ENCODE results near the gene TREML4.

Gene TREML4

GRCh38 chr6:41209547-41210320, 18.4 kb upstream of the TREML4 start:
- Histone ChIP-seq H3K79me2 (ENCODE audit: insufficient read depth, low read length) (no peaks in the 10 kb centered on the region), H3K4me3 (ENCODE audit: low read length, poor library complexity, severe bottlenecking) (no peak overlapping the region), H3K27me3 (ENCODE audit: insufficient read depth, low read length, poor library complexity, severe bottlenecking) (no peaks in the 10 kb centered on the region), H3K36me3 (ENCODE audit: insufficient read depth, low read length) (no peaks in the 10 kb centered on the region), H3K4me1 (ENCODE audit: insufficient read depth, low read length, poor library complexity, severe bottlenecking) (no peaks in the 10 kb centered on the region), H2AFZ (ENCODE audit: low read length) (no peak overlapping the region), H3K4me2 (ENCODE audit: low read depth, low read length, poor library complexity, severe bottlenecking) (no peak overlapping the region), H3F3A (ENCODE audit: low read depth) (no peaks in the 10 kb centered on the region), H3K9ac (ENCODE audit: low read depth, low read length, poor library complexity, severe bottlenecking) (no peak overlapping the region), H4K20me1 (ENCODE audit: insufficient read depth, low read length, poor library complexity, severe bottlenecking) (no peaks in the 10 kb centered on the region), H3K9me2 (replicated peaks; ENCODE audit: low read depth, low read length) (no peaks in the 10 kb centered on the region), H3K9me3 (ENCODE audit: insufficient read depth, low read depth, low read length) (no peaks in the 10 kb centered on the region)
- no peak for TF ChIP-seq CTCF (conservative IDR thresholded peaks at IDR 0.05; ENCODE audit: low read length)
- TF ChIP-seq EZH2phosphoT487 (IDR thresholded peaks at IDR 0.05; ENCODE audit: borderline replicate concordance) = no peak

GRCh38 chr6:41214559-41215238, 13.4 kb upstream of the TREML4 start:
- H3K79me2 ChIP-seq (ENCODE audit: insufficient read depth, low read length) = no peaks in the 10 kb centered on the region
- H3K36me3 ChIP-seq (ENCODE audit: insufficient read depth, low read length) = no peaks in the 10 kb centered on the region
- no peak overlapping the region for H3K4me2 ChIP-seq (ENCODE audit: low read depth, low read length, poor library complexity, severe bottlenecking)
- no peaks in the 10 kb centered on the region for H3F3A ChIP-seq (ENCODE audit: low read depth)
- H3K27me3 ChIP-seq (ENCODE audit: insufficient read depth, low read length, poor library complexity, severe bottlenecking) = no peaks in the 10 kb centered on the region
- H3K4me3 ChIP-seq (ENCODE audit: low read length, poor library complexity, severe bottlenecking) = no peak overlapping the region
- H3K9me3 ChIP-seq (ENCODE audit: insufficient read depth, low read depth, low read length) = no peaks in the 10 kb centered on the region
- H3K9me2 ChIP-seq (replicated peaks; ENCODE audit: low read depth, low read length) = no peaks in the 10 kb centered on the region
- no peaks in the 10 kb centered on the region for H4K20me1 ChIP-seq (ENCODE audit: insufficient read depth, low read length, poor library complexity, severe bottlenecking)
- no peaks in the 10 kb centered on the region for H3K4me1 ChIP-seq (ENCODE audit: insufficient read depth, low read length, poor library complexity, severe bottlenecking)
- H2AFZ ChIP-seq (ENCODE audit: low read length) = no peak overlapping the region
- TF ChIP-seq EZH2phosphoT487 (IDR thresholded peaks at IDR 0.05; ENCODE audit: borderline replicate concordance) = no peak
- TF ChIP-seq CTCF (conservative IDR thresholded peaks at IDR 0.05; ENCODE audit: low read length) = no peak
- H3K9ac ChIP-seq (ENCODE audit: low read depth, low read length, poor library complexity, severe bottlenecking) = no peak overlapping the region

GRCh38 chr6:41215777-41216176, 12.4 kb upstream of the TREML4 start:
- Histone ChIP-seq H3K9ac (ENCODE audit: low read depth, low read length, poor library complexity, severe bottlenecking) (no peak overlapping the region), H3K4me1 (ENCODE audit: insufficient read depth, low read length, poor library complexity, severe bottlenecking) (no peaks in the 10 kb centered on the region), H3F3A (ENCODE audit: low read depth) (no peaks in the 10 kb centered on the region), H3K9me2 (replicated peaks; ENCODE audit: low read depth, low read length) (no peaks in the 10 kb centered on the region), H3K79me2 (ENCODE audit: insufficient read depth, low read length) (no peaks in the 10 kb centered on the region), H3K27me3 (ENCODE audit: insufficient read depth, low read length, poor library complexity, severe bottlenecking) (no peaks in the 10 kb centered on the region), H3K36me3 (ENCODE audit: insufficient read depth, low read length) (no peaks in the 10 kb centered on the region), H4K20me1 (ENCODE audit: insufficient read depth, low read length, poor library complexity, severe bottlenecking) (no peaks in the 10 kb centered on the region), H2AFZ (ENCODE audit: low read length) (no peak overlapping the region), H3K4me2 (ENCODE audit: low read depth, low read length, poor library complexity, severe bottlenecking) (no peak overlapping the region), H3K9me3 (ENCODE audit: insufficient read depth, low read depth, low read length) (no peaks in the 10 kb centered on the region), H3K4me3 (ENCODE audit: low read length, poor library complexity, severe bottlenecking) (no peak overlapping the region)
- TF ChIP-seq CTCF (conservative IDR thresholded peaks at IDR 0.05; ENCODE audit: low read length) = no peak
- TF ChIP-seq EZH2phosphoT487 (IDR thresholded peaks at IDR 0.05; ENCODE audit: borderline replicate concordance) = no peak
